IPS-NIHi11 (cell line): Measurements from ENCODE around the gene LAMC3.
A peak's percentile ranks its signal among the peaks of the same experiment; 100 is the strongest.

ENCODE experiments used
- DNase-seq: peaks from one replicate; pipeline ENCODE4 v3.0.0; 2012; ENCODE audit warnings: mixed read lengths, low spot score

The LAMC3 gene

GRCh38 chr9:131008909-131009618, at the start of gene LAMC3:
TSS of gene LAMC3 (plus strand) at chr9:131009174. CDS start at chr9:131009215, 41 bp downstream.
- DNase-seq = peak; percentile 90

- DNase-seq = no peak
Observed at GRCh38 chr9:130959809-130960334, 49.1 kb upstream of the LAMC3 start.

- DNase-seq = no peak
Observed at GRCh38 chr9:130960522-130961378, 48.2 kb upstream of the LAMC3 start.

GRCh38 chr9:130961511-130962300, 47.3 kb upstream of the LAMC3 start:
- DNase-seq = no peak

- peak; percentile 65 for DNase-seq
Observed at GRCh38 chr9:130962418-130963316, 46.3 kb upstream of the LAMC3 start.

- DNase-seq = no peak
Observed at GRCh38 chr9:130963337-130963908, 45.6 kb upstream of the LAMC3 start.

- no peak for DNase-seq
Observed at GRCh38 chr9:130963916-130964315, 45.1 kb upstream of the LAMC3 start.

GRCh38 chr9:130965680-130966079, 43.3 kb upstream of the LAMC3 start:
- no peak for DNase-seq

- DNase-seq = no peak
Observed at GRCh38 chr9:130970052-130970451, 38.9 kb upstream of the LAMC3 start.

- DNase-seq = no peak
Observed at GRCh38 chr9:130970855-130971254, 38.1 kb upstream of the LAMC3 start.

GRCh38 chr9:130971294-130971849, 37.6 kb upstream of the LAMC3 start:
- DNase-seq = no peak

- DNase-seq = no peak
Observed at GRCh38 chr9:130972277-130972956, 36.6 kb upstream of the LAMC3 start.

GRCh38 chr9:130972957-130973685, 35.9 kb upstream of the LAMC3 start:
- DNase-seq = no peak

GRCh38 chr9:130973686-130974281, 35.2 kb upstream of the LAMC3 start:
- no peak for DNase-seq

GRCh38 chr9:130974697-130975096, 34.3 kb upstream of the LAMC3 start:
- no peak for DNase-seq

- no peak for DNase-seq
Observed at GRCh38 chr9:130975156-130975555, 33.8 kb upstream of the LAMC3 start.

GRCh38 chr9:130975932-130976841, 32.8 kb upstream of the LAMC3 start:
- DNase-seq = no peak

GRCh38 chr9:130977811-130978221, 31.2 kb upstream of the LAMC3 start:
- no peak for DNase-seq
